NCI-H69 (cell line): ENCODE measurements around the gene MAFB.
"Not testable (repeated sequence)": the region's sequence is repeated elsewhere in the genome, so short reads cannot be mapped to it uniquely, and the experiment has no call there.

Experiments used
- DNase-seq: peaks from one replicate; lab custom pipeline; 2025; lab: John Stamatoyannopoulos, UW

Gene MAFB

DNA sequence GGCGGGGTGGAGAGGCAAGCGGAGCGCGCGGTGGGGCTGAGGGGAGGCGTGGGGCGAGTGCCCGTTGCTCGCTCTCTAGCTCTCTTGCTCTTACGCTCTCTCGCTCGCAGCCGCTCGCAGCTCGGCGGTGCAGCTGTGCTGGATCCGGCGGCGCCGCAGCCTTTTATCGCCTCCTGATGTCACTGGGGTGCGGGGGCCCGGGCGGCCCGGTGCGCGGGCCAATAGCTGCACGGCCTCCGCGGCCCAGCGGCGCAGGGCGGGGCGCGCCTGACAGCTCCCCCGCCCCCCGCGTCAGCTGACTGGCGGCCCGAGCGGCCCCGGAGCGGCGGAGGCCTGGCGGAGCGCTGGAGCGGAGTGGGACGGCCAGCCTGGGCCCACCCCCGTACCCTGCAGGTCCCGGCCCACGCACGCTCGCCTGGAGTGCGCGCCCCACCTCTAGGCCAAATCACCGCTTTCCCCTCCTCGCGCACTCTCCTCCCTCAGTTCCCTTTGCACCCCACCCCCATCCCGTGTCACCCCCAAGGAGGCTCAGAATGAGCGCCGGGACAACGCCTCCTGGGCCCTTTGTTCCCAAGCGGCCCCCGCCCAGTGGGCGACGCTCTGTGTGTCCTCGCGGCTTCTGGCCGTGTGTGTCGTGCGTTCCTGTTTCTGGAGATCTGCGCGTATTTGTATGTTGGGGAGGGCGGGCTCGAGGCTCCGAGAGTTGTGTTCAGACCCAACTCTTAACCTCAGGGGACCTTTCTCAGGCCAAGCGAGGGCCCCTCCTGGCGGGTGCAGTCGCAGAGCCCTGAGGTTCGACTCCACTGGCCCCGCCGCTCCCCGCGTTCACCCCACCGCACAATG, at the start of gene MAFB:
MAFB (minus strand) TSS at position 137 of the 843 bp plus-strand sequence. CDS start 386 bp downstream, outside the sequence.
- DNase-seq = peak; percentile 68

- not testable (repeated sequence) for DNase-seq
Measured at GRCh38 chr20:40736468-40736867, 47.4 kb upstream of the MAFB start.

GRCh38 chr20:40728996-40729395, 40.0 kb upstream of the MAFB start:
- DNase-seq = no peak

GRCh38 chr20:40728470-40728869, 39.4 kb upstream of the MAFB start:
- DNase-seq = no peak

DNA sequence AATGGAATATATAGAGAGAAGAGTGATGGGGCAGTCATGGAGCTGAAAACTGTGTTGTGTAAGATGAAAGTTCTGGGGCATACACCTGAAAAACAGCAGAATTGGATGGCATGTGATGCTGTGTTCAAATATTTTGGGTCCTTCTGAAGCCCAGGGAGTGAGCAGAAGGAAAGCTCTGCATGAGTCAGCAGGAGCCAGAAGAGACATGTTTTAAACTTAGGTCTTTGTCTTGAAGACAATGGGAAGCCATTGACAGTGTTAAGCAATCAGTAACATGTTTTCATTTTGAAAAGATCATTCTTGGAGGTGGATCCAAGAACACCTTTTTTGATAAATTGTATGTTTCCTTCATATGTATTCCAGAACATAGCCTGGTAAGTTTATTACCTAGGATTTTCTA, 38.9 kb upstream of the MAFB start:
- no peak for DNase-seq

GRCh38 chr20:40726776-40727175, 37.7 kb upstream of the MAFB start:
- no peak for DNase-seq

- DNase-seq = no peak
Measured at GRCh38 chr20:40724566-40724965, 35.5 kb upstream of the MAFB start.

- no peak for DNase-seq
Measured at GRCh38 chr20:40720826-40721225, 31.8 kb upstream of the MAFB start.

GRCh38 chr20:40720099-40720498, 31.1 kb upstream of the MAFB start:
- DNase-seq = no peak

DNA sequence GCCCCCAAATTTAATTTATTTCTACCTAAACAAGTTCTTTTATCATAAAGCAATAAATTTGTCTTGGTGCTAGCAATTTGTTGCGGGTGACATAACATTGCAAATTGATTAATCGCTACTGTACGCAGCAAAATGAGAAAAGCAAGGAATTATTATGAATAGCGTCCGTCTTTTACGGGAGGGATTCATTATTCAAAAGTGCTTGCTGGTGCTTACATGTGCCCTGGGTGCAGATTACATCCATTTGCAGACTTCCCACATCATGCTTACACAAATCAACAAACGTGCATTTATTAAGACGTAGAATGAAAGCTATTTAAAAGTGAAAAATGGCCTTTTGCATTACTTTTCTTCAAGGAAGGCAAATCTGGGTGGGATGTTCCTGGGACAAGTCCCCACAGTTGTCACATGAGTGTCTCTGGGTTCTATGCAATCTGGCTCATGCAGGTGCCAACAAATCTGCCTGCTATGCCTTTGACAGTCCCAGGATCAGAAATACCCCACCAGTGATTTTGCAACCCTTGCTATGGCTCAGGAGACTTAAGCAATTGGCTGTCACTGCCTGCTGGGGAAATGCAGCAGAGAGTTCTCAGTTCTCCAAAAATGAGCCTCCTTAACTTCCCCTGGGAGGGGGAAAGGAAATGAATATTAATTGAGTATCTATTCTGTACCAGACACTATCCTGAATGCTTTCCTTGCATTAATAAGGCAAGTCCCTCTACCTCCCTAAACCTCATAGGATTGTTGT, 30.1 kb upstream of the MAFB start:
- no peak for DNase-seq

DNA sequence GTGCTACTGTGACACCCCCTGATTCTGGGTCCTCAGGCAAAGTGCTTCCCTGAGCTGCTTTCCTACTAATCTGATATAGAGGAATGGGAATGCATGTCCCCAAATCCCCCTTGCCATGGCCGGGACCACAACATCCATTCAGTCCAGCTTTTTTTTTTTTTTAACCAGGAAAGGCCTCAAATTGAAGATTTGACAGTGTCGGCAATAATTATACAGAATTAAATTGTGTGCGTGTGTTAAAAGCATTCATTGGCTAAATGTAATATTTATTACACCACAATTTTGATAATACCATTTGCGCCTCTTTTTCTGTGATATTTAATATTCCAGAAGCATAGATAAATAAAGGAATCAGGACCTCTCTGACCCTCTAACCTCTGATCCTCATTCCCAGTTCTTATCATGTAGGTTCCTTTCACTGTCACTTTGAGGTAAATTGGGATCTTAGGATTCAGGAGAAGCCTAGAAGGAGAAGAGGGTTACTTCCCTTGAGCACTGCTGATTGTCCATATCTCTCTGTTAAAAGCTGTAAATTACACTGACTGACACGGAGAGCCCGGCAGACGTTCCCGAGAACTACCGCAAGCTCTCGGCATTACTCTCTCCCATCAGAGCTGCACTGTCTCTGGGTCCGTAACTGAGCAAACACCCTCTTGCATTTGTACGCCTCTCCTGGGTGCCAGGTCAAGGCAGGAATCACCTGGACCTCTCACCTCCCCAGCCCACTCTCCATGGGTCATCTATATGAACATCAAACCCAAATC, 29.4 kb upstream of the MAFB start:
- DNase-seq = no peak

GRCh38 chr20:40717343-40717865, 28.4 kb upstream of the MAFB start:
- no peak for DNase-seq

DNA sequence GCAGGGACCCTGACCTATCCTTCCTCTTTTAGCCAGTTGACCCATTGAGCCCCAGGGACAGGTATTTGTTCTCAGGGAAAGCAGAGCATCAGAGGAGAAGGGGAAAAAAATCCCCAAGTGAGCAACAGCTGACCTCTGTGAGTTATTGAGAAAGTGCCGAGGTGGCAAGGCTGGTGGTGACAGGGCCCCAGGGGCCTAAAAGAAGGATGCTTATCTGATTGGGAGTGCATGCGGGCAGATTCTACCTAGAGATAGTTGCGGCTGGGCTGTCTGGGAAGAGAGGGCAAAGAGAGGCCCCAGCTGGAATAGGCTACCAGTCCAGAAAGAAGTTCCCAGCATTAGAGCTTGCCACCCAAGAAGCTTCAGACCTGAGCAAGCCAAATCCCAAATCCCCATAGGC, 26.5 kb upstream of the MAFB start:
- DNase-seq = no peak

GRCh38 chr20:40714916-40715315, 25.9 kb upstream of the MAFB start:
- DNase-seq = no peak

- DNase-seq = no peak
Measured at GRCh38 chr20:40714109-40714508, 25.1 kb upstream of the MAFB start.

- DNase-seq = no peak
Measured at GRCh38 chr20:40713508-40713907, 24.5 kb upstream of the MAFB start.

DNA sequence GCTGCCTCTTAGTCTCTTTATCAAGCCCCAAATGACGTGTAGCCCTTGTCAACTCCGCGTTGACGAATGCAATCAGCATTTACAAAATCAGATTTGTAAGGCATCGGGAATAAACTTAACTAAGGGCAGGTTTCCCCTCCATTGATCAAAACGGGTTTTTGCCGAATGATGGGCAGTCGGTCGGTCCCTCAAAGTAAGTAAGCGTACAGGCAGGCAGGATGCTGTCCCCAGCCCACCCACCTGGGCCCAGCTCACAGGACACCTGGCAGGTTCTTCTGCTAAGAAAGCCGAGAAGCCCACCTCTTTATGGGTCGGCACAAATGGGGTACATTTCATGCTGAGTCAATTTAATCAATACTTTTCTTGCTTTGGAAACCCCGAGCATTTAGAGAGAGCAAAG, 22.0 kb upstream of the MAFB start:
- DNase-seq = no peak

DNA sequence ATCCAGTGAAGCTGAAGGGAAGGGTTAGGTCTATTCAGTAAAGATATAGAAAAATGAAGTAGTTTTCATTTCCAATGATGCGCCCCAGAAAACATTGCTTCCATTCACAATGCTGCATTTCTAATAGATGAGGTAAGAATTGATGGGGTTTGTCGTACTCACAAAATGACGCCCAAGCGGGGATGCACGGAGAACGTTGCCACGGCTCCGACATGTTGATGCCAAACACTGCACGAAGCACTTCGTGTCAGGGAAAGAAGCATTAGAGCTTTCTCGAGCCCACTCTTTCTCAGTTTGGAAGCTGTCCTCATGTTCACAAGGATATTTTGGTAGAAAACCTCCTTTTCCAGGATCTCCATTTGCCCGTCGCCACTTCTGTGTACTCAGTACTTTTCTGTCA, 21.6 kb upstream of the MAFB start:
- no peak for DNase-seq

DNA sequence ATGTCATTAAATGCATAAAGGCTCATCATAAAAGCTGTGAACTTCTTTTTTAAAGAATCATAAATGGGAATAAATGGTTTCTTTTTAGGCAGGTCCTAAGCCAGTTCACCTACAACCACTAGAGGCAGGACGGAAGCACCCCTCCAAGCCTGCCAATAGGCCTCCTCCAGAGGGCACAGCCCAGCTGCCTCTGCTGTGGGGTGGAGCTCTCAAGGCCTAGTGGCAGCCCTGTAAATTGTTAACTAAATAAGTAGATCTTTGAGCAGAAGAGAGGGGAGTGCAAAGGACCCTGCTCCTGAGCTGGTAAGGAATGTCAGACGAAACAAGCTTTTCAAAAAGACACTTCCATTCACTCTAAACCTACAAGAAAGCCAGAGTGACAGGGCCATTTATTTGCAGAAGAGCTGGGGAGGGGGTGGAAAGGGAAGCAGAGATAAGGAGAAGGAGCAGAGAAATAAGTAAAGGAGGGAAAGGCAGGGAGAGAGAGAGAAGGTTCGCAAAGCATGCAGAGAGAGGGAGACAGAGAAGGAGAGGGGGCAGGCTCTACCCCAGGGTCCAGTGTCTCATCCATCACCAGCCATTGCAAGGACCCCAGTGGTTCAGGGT, 18.0 kb upstream of the MAFB start:
- DNase-seq = no peak

DNA sequence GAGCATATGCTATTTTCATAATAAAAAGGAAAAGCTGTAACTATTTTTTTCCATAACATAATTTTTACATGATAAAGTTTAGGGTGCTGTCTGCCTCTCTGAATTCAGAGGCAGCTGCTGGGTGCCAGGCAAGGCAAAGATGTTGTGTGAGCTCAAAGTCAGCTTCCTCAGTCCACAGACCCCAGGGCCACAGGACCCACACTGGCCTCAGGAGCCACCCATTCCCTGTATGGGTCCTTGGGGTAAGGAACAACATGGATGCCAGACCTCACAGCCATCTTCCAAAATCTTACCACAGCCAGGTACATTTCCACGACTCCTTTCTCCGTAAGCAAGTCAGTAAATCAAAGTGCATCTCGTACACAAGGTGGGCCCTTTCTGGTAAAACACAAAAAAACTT, 16.4 kb upstream of the MAFB start:
- DNase-seq = no peak

DNA sequence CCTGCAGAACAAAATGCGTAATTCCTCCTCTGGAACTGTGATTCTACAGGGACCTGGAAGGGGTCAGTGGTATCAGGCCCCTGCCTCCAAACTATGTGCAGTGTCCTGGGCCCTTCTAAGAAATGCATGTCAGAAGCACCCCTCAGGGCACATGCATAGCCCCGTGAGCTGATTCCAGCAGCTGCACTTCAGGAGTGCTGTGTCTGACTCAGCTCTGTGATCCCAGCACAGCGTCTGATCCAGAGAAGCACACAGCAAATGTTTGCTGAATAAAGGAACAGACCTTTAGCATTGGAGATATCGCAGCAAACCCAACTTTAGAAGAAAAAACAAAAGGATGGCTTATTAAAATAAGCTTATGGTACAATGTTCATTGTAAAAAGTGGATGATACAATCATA, 15.8 kb upstream of the MAFB start:
- no peak for DNase-seq

DNA sequence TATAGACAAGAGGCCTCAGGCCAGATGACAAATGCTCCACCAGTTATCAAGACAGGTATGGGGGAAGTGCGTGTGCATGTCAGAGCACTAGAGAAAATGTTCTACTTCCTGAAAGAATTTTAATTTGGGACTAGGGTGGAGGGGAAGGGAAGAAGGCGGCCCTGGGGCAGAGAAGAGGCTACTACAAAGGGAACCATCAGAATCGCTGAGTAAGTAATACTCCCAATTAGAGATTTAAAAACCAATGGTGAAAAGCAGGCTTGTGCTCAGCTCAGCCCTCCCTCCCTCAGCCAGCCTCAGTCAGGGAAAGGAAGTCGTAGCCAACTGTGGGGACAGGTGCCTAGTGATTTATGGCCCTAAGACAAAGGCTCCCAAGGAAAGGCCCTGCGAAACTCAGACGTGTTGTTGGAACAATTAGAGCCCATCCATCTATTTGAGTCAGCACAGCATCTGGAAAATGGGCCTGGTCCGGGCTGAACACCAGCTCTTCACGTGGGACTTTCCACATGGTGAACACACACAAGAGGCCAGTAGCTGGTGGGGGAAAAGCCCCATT, 15.0 kb upstream of the MAFB start:
- no peak for DNase-seq
